ENCODE results near the gene MRRF. TPM values are rescaled to one million over a fixed set of nuclear protein-coding genes. Genes with fewer than 3 reads are reported as not detected.

Gene MRRF
- total and polyA plus RNA-seq, 2 of the 4 experiments (the other 2 are of a cell fraction), result 32.1 to 38.0 TPM

- Histone ChIP-seq H2BK20ac (ENCODE audit: low read depth, low read length) (no peak overlapping the region), H3K23ac (ENCODE audit: low read depth, low read length) (no peak overlapping the region), H3K4me2 (ENCODE audit: low read depth, low read length) (no peak overlapping the region), H2BK15ac (ENCODE audit: low read depth, low read length) (no peak overlapping the region), H3K27me3 (ENCODE audit: control insufficient read depth, insufficient read depth, low read length) (no peaks in the 10 kb centered on the region), H2BK5ac (ENCODE audit: low read depth, low read length, poor library complexity, severe bottlenecking) (no peak overlapping the region), H4K8ac (ENCODE audit: low read depth in 2 of 2, low read length in 2 of 2) (no peak overlapping the region), H4K20me1 (ENCODE audit: insufficient read depth, low read length) (0 out of 2 replicates have a peak, but pooled peaks cover under 1% of the 10 kb centered on the region), H3K79me1 (ENCODE audit: low read depth in 1 of 2, low read length in 2 of 2) (peaks cover 0 to 7% of the 10 kb centered on the region in 2 experiments; a peak in 2 of 4 replicates), H3K9me3 (ENCODE audit: control insufficient read depth, insufficient read depth, low read length) (no peaks in the 10 kb centered on the region), H3K9me1 (ENCODE audit: insufficient read depth, low read length) (peaks cover 7% of the 10 kb centered on the region), H3K4me1 (ENCODE audit: control insufficient read depth, insufficient read depth, low read length) (peaks cover 1% of the 10 kb centered on the region), H4K5ac (ENCODE audit: low read depth, low read length) (no peak overlapping the region), H3K36me3 (ENCODE audit: control insufficient read depth, insufficient read depth, low read length) (peaks cover 22% of the 10 kb centered on the region), H2BK120ac (ENCODE audit: low read depth, low read length) (no peak overlapping the region), H2AFZ (replicated peaks; ENCODE audit: low read length, poor library complexity) (no peak overlapping the region), H2AK5ac (ENCODE audit: low read depth, low read length) (no peak overlapping the region), H3K27ac (ENCODE audit: insufficient read depth, low read length) (no peak overlapping the region), H3K4ac (ENCODE audit: low read depth, low read length) (no peak overlapping the region), H2AK9ac (replicated peaks; ENCODE audit: low read depth, low read length, poor library complexity) (no peak overlapping the region), H3K18ac (ENCODE audit: low read depth, low read length) (no peak overlapping the region), H3K14ac (replicated peaks; ENCODE audit: low read depth, low read length) (no peak overlapping the region), H3K4me3 (ENCODE audit: insufficient read depth, low read depth, low read length) (no peak overlapping the region), H3K9ac (ENCODE audit: low read depth, low read length) (no peak overlapping the region), H4K91ac (ENCODE audit: insufficient read depth, low read depth, low read length) (no peak overlapping the region), H3K56ac (ENCODE audit: extremely low read depth, insufficient read depth, low read length) (no peak overlapping the region)
- intact Hi-C loops (cut with micrococcal nuclease) (loop anchor here (5.0 kb wide), 1 partner anchor 53 kb away; the partner anchor contains the start of genes MRRF and RBM18), dilution Hi-C loops (cut with HindIII; ENCODE audit: low sequenced_read_pairs, unreplicated experiment) (no loop called here), in situ Hi-C loops (cut with MboI; ENCODE audit: low sequenced_read_pairs) (no loop called here)
- TF ChIP-seq NFE2L2 (IDR thresholded peaks at IDR 0.05; ENCODE audit: low read depth, low read length) (no peak), CTCF (conservative IDR thresholded peaks at IDR 0.05; ENCODE audit: low read depth, low read length) (no peak), POLR2A (IDR thresholded peaks at IDR 0.05; ENCODE audit: low read depth, low read length) (no peak), BHLHE40 (IDR thresholded peaks at IDR 0.05; ENCODE audit: low read depth, low read length) (no peak), CHD1 (IDR thresholded peaks at IDR 0.05; ENCODE audit: low read depth, low read length) (no peak), MAFK (IDR thresholded peaks at IDR 0.05; ENCODE audit: low read depth, low read length) (no peak), RAD21 (IDR thresholded peaks at IDR 0.05; ENCODE audit: low read length) (no peak), RFX5 (IDR thresholded peaks at IDR 0.05; ENCODE audit: low read depth, low read length) (no peak), MAZ (IDR thresholded peaks at IDR 0.05; ENCODE audit: borderline replicate concordance, low read depth, low read length) (no peak), ELK1 (IDR thresholded peaks at IDR 0.05; ENCODE audit: borderline replicate concordance, low read depth, low read length) (no peak), FOS (IDR thresholded peaks at IDR 0.05; ENCODE audit: low read depth, low read length) (no peak), RCOR1 (IDR thresholded peaks at IDR 0.05; ENCODE audit: insufficient replicate concordance, low read length) (no peak), CEBPB (IDR thresholded peaks at IDR 0.05; ENCODE audit: low read depth, low read length) (no peak), MXI1 (IDR thresholded peaks at IDR 0.05; ENCODE audit: borderline replicate concordance, low read depth, low read length) (no peak)
- TF ChIP-seq, protein P1, sequence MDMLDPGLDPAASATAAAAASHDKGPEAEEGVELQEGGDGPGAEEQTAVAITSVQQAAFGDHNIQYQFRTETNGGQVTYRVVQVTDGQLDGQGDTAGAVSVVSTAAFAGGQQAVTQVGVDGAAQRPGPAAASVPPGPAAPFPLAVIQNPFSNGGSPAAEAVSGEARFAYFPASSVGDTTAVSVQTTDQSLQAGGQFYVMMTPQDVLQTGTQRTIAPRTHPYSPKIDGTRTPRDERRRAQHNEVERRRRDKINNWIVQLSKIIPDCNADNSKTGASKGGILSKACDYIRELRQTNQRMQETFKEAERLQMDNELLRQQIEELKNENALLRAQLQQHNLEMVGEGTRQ (IDR thresholded peaks at IDR 0.05; ENCODE audit: low read depth, low read length), result no peak
- ATAC-seq (ENCODE audit: low read depth) (no peak), DNase-seq (no peak)
- 100% methylated on average over 1 of the region's 2 CpGs; no CpG with 5 or more reads in 1 of the 2 experiments for WGBS, 2 experiments (ENCODE audit: extremely low coverage in 2 of 2, insufficient read length in 1 of 2)
- POLR2A ChIA-PET (ENCODE audit: unreplicated experiment), result no interaction called here
- CTCF ChIA-PET, result no interaction called here
- no TSS peak for BruUV-seq (replicated peaks)
Observed at GRCh38 chr9:122315534-122315933, 50.9 kb downstream of the MRRF start.

Data from IMR-90 (cell line).